HEK293 (cell line): ENCODE results near the gene NFE2L2.

Experiments
- CTCF ChIA-PET: fragments of 350-600 bp; formaldehyde crosslinking; extraction: SDS; loops from one replicate; lab custom pipeline; 2021; ENCODE audit warnings: antibody characterized with exemption; lab: Yijun Ruan, JAX
- POLR2A ChIA-PET: fragments of 300-600 bp; formaldehyde crosslinking; extraction: SDS; loops from one replicate; lab custom pipeline; 2020; ENCODE audit warnings: antibody characterized with exemption, inconsistent platforms; lab: Yijun Ruan, JAX
- H3K27ac ChIP-seq: fragments of 200-500 bp; sonication (Bioruptor generic); 2 replicates; pipeline ENCODE4 v1.5.1; 2014; ENCODE audit warnings: low read depth, low read length, control low read depth, inconsistent platforms; ENCODE audit errors: extremely low read depth
- H3K36me3 ChIP-seq, 2 experiments: fragments of 200-500 bp in 1 of 2; sonication (Bioruptor generic) in 1 of 2; 1 replicate in 1 of 2; 2 replicates in 1 of 2; pipeline ENCODE4 v1.5.1; 2014 to 2017; ENCODE audit warnings: inconsistent platforms in 2 of 2, low read length in 2 of 2; ENCODE audit not compliant: control insufficient read depth in 2 of 2, insufficient read depth in 1 of 2
- H3K4me1 ChIP-seq: fragments of 200-500 bp; sonication (Bioruptor generic); 2 replicates; pipeline ENCODE4 v1.5.1; 2014; ENCODE audit warnings: mild to moderate bottlenecking, low read length, inconsistent platforms; ENCODE audit not compliant: control insufficient read depth, insufficient read depth
- H3K4me3 ChIP-seq: 2 replicates; pipeline ENCODE4 v1.5.1; 2011; ENCODE audit warnings: low read depth, mild to moderate bottlenecking, control low read depth, low read length, moderate library complexity
- H3K9me3 ChIP-seq: fragments of 200-500 bp; sonication (Bioruptor generic); 2 replicates; pipeline ENCODE4 v1.5.1; 2014; ENCODE audit warnings: low read depth, low read length, inconsistent platforms; ENCODE audit not compliant: control insufficient read depth, insufficient read depth
- IKZF3 ChIP-seq: fragments of 450-650 bp; IDR thresholded peaks from 2 replicates; pipeline ENCODE4 v1.5.0; 2018; ENCODE audit warnings: missing biosample characterization, mild to moderate bottlenecking, missing genetic modification characterization, moderate library complexity
- KLF1 ChIP-seq: fragments of 450-650 bp; formaldehyde crosslinking; IDR thresholded peaks from 2 replicates; pipeline ENCODE4 v1.5.1; 2016; ENCODE audit warnings: missing biosample characterization, missing genetic modification characterization
- OSR2 ChIP-seq: fragments of 450-650 bp; formaldehyde crosslinking; IDR thresholded peaks from 2 replicates; pipeline ENCODE4 v1.5.1; 2016; ENCODE audit warnings: missing biosample characterization, missing genetic modification characterization
- PATZ1 ChIP-seq: fragments of 450-650 bp; formaldehyde crosslinking; IDR thresholded peaks from 2 replicates; pipeline ENCODE4 v1.5.1; 2016; ENCODE audit warnings: missing biosample characterization, missing genetic modification characterization
- PRDM2 ChIP-seq: fragments of 450-650 bp; formaldehyde crosslinking; IDR thresholded peaks from 2 replicates; pipeline ENCODE4 v1.5.1; 2016; ENCODE audit warnings: missing biosample characterization, missing genetic modification characterization, borderline replicate concordance
- SP7 ChIP-seq: fragments of 450-650 bp; formaldehyde crosslinking; IDR thresholded peaks from 2 replicates; pipeline ENCODE4 v1.5.1; 2016; ENCODE audit warnings: missing biosample characterization, missing genetic modification characterization
- TRIM28 ChIP-seq: IDR thresholded peaks from 2 replicates; pipeline ENCODE4 v1.6.1; 2011; ENCODE audit warnings: low read length, control low read depth, borderline replicate concordance
- WT1 ChIP-seq: fragments of 450-650 bp; formaldehyde crosslinking; IDR thresholded peaks from 2 replicates; pipeline ENCODE4 v1.5.1; 2016; ENCODE audit warnings: missing biosample characterization, missing genetic modification characterization
- ZFHX2 ChIP-seq: fragments of 450-650 bp; formaldehyde crosslinking; conservative IDR thresholded peaks from 2 replicates; pipeline ENCODE4 v1.5.1; 2016; ENCODE audit warnings: missing biosample characterization, missing genetic modification characterization
- ZNF132 ChIP-seq: fragments of 450-650 bp; formaldehyde crosslinking; IDR thresholded peaks from 2 replicates; pipeline ENCODE4 v1.5.1; 2017; ENCODE audit warnings: missing biosample characterization, missing genetic modification characterization, borderline replicate concordance
- ZNF146 ChIP-seq: fragments of 450-650 bp; formaldehyde crosslinking; IDR thresholded peaks from 2 replicates; pipeline ENCODE4 v1.5.1; 2016; ENCODE audit warnings: missing biosample characterization, missing genetic modification characterization
- ZNF2 ChIP-seq: fragments of 450-650 bp; formaldehyde crosslinking; IDR thresholded peaks from 2 replicates; pipeline ENCODE4 v1.5.1; 2016; ENCODE audit warnings: missing biosample characterization, missing genetic modification characterization
- ZNF202 ChIP-seq: fragments of 450-650 bp; formaldehyde crosslinking; IDR thresholded peaks from 2 replicates; pipeline ENCODE4 v1.5.1; 2016; ENCODE audit warnings: missing biosample characterization, missing genetic modification characterization, borderline replicate concordance
- ZNF211 ChIP-seq: fragments of 450-650 bp; formaldehyde crosslinking; IDR thresholded peaks from 2 replicates; pipeline ENCODE4 v1.5.1; 2016; ENCODE audit warnings: low read depth, missing biosample characterization, missing genetic modification characterization
- ZNF214 ChIP-seq: fragments of 450-650 bp; formaldehyde crosslinking; IDR thresholded peaks from 2 replicates; pipeline ENCODE4 v1.5.1; 2017; ENCODE audit warnings: missing biosample characterization, mild to moderate bottlenecking, missing genetic modification characterization, borderline replicate concordance
- ZNF223 ChIP-seq: fragments of 450-650 bp; formaldehyde crosslinking; IDR thresholded peaks from 2 replicates; pipeline ENCODE4 v1.5.1; 2016; ENCODE audit warnings: missing biosample characterization, missing genetic modification characterization
- ZNF24 ChIP-seq: fragments of 450-650 bp; formaldehyde crosslinking; IDR thresholded peaks from 2 replicates; pipeline ENCODE4 v1.5.1; 2016; ENCODE audit warnings: missing biosample characterization, missing genetic modification characterization
- ZNF266 ChIP-seq: fragments of 450-650 bp; formaldehyde crosslinking; IDR thresholded peaks from 2 replicates; pipeline ENCODE4 v1.5.1; 2016; ENCODE audit warnings: missing biosample characterization, missing genetic modification characterization, low read depth
- ZNF311 ChIP-seq: fragments of 450-650 bp; formaldehyde crosslinking; IDR thresholded peaks from 2 replicates; pipeline ENCODE4 v1.5.1; 2017; ENCODE audit warnings: missing biosample characterization, missing genetic modification characterization, borderline replicate concordance
- ZNF341 ChIP-seq: fragments of 450-650 bp; formaldehyde crosslinking; IDR thresholded peaks from 2 replicates; pipeline ENCODE4; 2016; ENCODE audit warnings: low read depth, missing biosample characterization, missing genetic modification characterization
- ZNF37A ChIP-seq: fragments of 450-650 bp; IDR thresholded peaks from 2 replicates; pipeline ENCODE4 v1.5.1; 2018; ENCODE audit warnings: missing biosample characterization, missing genetic modification characterization
- ZNF416 ChIP-seq: fragments of 450-650 bp; formaldehyde crosslinking; IDR thresholded peaks from 2 replicates; pipeline ENCODE4 v1.5.1; 2016; ENCODE audit warnings: missing biosample characterization, missing genetic modification characterization
- ZNF433 ChIP-seq: fragments of 450-650 bp; formaldehyde crosslinking; IDR thresholded peaks from 2 replicates; pipeline ENCODE4 v1.5.1; 2016; ENCODE audit warnings: missing biosample characterization, missing genetic modification characterization, low read depth
- ZNF449 ChIP-seq: fragments of 450-650 bp; formaldehyde crosslinking; IDR thresholded peaks from 2 replicates; pipeline ENCODE4 v1.5.1; 2017; ENCODE audit warnings: missing biosample characterization, mild to moderate bottlenecking, missing genetic modification characterization, moderate library complexity
- ZNF48 ChIP-seq: fragments of 450-650 bp; formaldehyde crosslinking; IDR thresholded peaks from 2 replicates; pipeline ENCODE4 v1.5.1; 2016; ENCODE audit warnings: missing biosample characterization, missing genetic modification characterization
- ZNF529 ChIP-seq: fragments of 450-650 bp; formaldehyde crosslinking; IDR thresholded peaks from 2 replicates; pipeline ENCODE4 v1.5.1; 2017; ENCODE audit warnings: missing genetic modification characterization, missing biosample characterization; ENCODE audit not compliant: insufficient replicate concordance
- ZNF626 ChIP-seq: fragments of 450-650 bp; sonication (Bioruptor Pico); formaldehyde crosslinking; IDR thresholded peaks from 2 replicates; pipeline ENCODE4 v1.5.1; 2018; ENCODE audit warnings: missing biosample characterization, missing genetic modification characterization, inconsistent platforms
- ZNF785 ChIP-seq: fragments of 450-650 bp; formaldehyde crosslinking; IDR thresholded peaks from 2 replicates; pipeline ENCODE4 v1.5.1; 2016; ENCODE audit warnings: missing biosample characterization, missing genetic modification characterization
- ZNF843 ChIP-seq: fragments of 450-650 bp; formaldehyde crosslinking; IDR thresholded peaks from 2 replicates; pipeline ENCODE4 v1.5.1; 2016; ENCODE audit warnings: missing biosample characterization, missing genetic modification characterization
- ZSCAN30 ChIP-seq: fragments of 450-650 bp; IDR thresholded peaks from 2 replicates; pipeline ENCODE4 v1.5.1; 2018; ENCODE audit warnings: missing biosample characterization, mild to moderate bottlenecking, missing genetic modification characterization, moderate library complexity

NFE2L2 gene

GRCh38 chr2:177254433-177255226 is 9.9 kb downstream of the NFE2L2 start:
- H3K4me3 ChIP-seq, result no peak overlapping the region
- no peaks in the 10 kb centered on the region for H3K4me1 ChIP-seq
- H3K36me3 ChIP-seq, result peaks cover 0 to 3% of the 10 kb centered on the region in 2 experiments; a peak in 1 of 3 replicates
- ChIA-PET POLR2A (interaction anchor here (1.2 to 1.6 kb wide), 4 partner anchors 9 to 90 kb away, joined by 3 to 16 read pairs (median 4); partner anchors contain the start of genes HNRNPA3 and NFE2L2), CTCF (interaction anchor here (0.6 to 3.8 kb wide), 18 partner anchors 8 to 505 kb away, joined by 3 to 33 read pairs (median 4); partner anchors contain the start of gene NFE2L2)
- no peak overlapping the region for H3K27ac ChIP-seq
- H3K9me3 ChIP-seq, result no peaks in the 10 kb centered on the region
- TF ChIP-seq ZNF341 (tag by site-specific recombination) (no peak), TRIM28 (peak; percentile 24; the same call in 1 of the 2 replicates), ZNF433 (no peak), ZNF785 (no peak), ZNF449 (tag by site-specific recombination) (no peak), WT1 (tag by site-specific recombination) (no peak), OSR2 (tag by site-specific recombination) (peak; percentile 44), PRDM2 (tag by site-specific recombination) (no peak), ZNF223 (tag by site-specific recombination) (no peak), ZNF37A (tag by site-specific recombination) (no peak), ZNF2 (peak; percentile 97), ZNF843 (no peak), KLF1 (tag by site-specific recombination) (no peak), PATZ1 (tag by site-specific recombination) (peak; percentile 33; the same call in 1 of the 2 replicates), ZNF626 (no peak), ZSCAN30 (tag by site-specific recombination) (no peak), ZNF311 (tag by site-specific recombination) (no peak), ZNF202 (tag by site-specific recombination) (no peak), ZNF48 (tag by site-specific recombination) (no peak), ZNF214 (tag by site-specific recombination) (no peak), ZNF266 (no peak), ZNF529 (no peak), SP7 (tag by site-specific recombination) (0 out of 2 replicates have a peak, but pooled peaks have one; percentile 27), ZNF24 (tag by site-specific recombination) (no peak), IKZF3 (no peak), ZNF146 (tag by site-specific recombination) (no peak), ZNF416 (tag by site-specific recombination) (no peak), ZNF211 (tag by site-specific recombination) (no peak), ZNF132 (tag by site-specific recombination) (no peak), ZFHX2 (tag by site-specific recombination) (no peak)
